ENCODE results near the gene EN1.

The EN1 gene

GRCh38 chr2:118830118-118830517, 17.3 kb downstream of the EN1 start:
- peaks cover 47% of the 10 kb centered on the region for H3K27me3 ChIP-seq (ENCODE audit: insufficient read depth, insufficient read length)
- no peak overlapping the region for H3K4me3 ChIP-seq (ENCODE audit: insufficient read length, low read depth)
- TF ChIP-seq SUZ12 (IDR thresholded peaks at IDR 0.05; ENCODE audit: extremely low read depth, insufficient read depth, insufficient read length) (no peak), YY1 (IDR thresholded peaks at IDR 0.05; ENCODE audit: insufficient read depth, insufficient read length) (no peak), ZNF274 (IDR thresholded peaks at IDR 0.05; ENCODE audit: low read depth, low read length) (no peak)
- DNase-seq (ENCODE audit: low read depth, low spot score) = no peak
- H3K9me3 ChIP-seq (ENCODE audit: insufficient read depth, low read length) = no peaks in the 10 kb centered on the region
- H3K4me1 ChIP-seq (ENCODE audit: insufficient read depth, insufficient read length) = no peaks in the 10 kb centered on the region
- no peaks in the 10 kb centered on the region for H3K36me3 ChIP-seq (ENCODE audit: insufficient read depth, insufficient read length, low read length)
- H3K9ac ChIP-seq (ENCODE audit: insufficient read length, low read depth) = no peak overlapping the region

GRCh38 chr2:118826093-118826492, 21.4 kb downstream of the EN1 start:
- peaks cover 4% of the 10 kb centered on the region for H3K4me1 ChIP-seq (ENCODE audit: insufficient read depth, insufficient read length)

GRCh38 chr2:118823633-118824032, 23.8 kb downstream of the EN1 start:
- H3K4me3 ChIP-seq (ENCODE audit: insufficient read length, low read depth) = no peak overlapping the region
- H3K36me3 ChIP-seq (ENCODE audit: insufficient read depth, insufficient read length, low read length) = no peaks in the 10 kb centered on the region
- no peak overlapping the region for H3K9ac ChIP-seq (ENCODE audit: insufficient read length, low read depth)
- H3K9me3 ChIP-seq (ENCODE audit: insufficient read depth, low read length) = no peaks in the 10 kb centered on the region
- H3K4me1 ChIP-seq (ENCODE audit: insufficient read depth, insufficient read length) = peaks cover 4% of the 10 kb centered on the region
- DNase-seq (ENCODE audit: low read depth, low spot score) = no peak
- TF ChIP-seq ZNF274 (IDR thresholded peaks at IDR 0.05; ENCODE audit: low read depth, low read length) = no peak
- TF ChIP-seq SUZ12 (IDR thresholded peaks at IDR 0.05; ENCODE audit: extremely low read depth, insufficient read depth, insufficient read length) = no peak
- no peak for TF ChIP-seq YY1 (IDR thresholded peaks at IDR 0.05; ENCODE audit: insufficient read depth, insufficient read length)
- H3K27me3 ChIP-seq (ENCODE audit: insufficient read depth, insufficient read length) = peaks cover 5% of the 10 kb centered on the region

More at GRCh38 chr2:118826093-118826492, 21.4 kb downstream of the EN1 start:
- no peak for DNase-seq (ENCODE audit: low read depth, low spot score)
- H3K9ac ChIP-seq (ENCODE audit: insufficient read length, low read depth) = no peak overlapping the region
- TF ChIP-seq SUZ12 (IDR thresholded peaks at IDR 0.05; ENCODE audit: extremely low read depth, insufficient read depth, insufficient read length) (no peak), ZNF274 (IDR thresholded peaks at IDR 0.05; ENCODE audit: low read depth, low read length) (no peak), YY1 (IDR thresholded peaks at IDR 0.05; ENCODE audit: insufficient read depth, insufficient read length) (no peak)
- H3K9me3 ChIP-seq (ENCODE audit: insufficient read depth, low read length) = no peaks in the 10 kb centered on the region
- peaks cover 7% of the 10 kb centered on the region for H3K27me3 ChIP-seq (ENCODE audit: insufficient read depth, insufficient read length)
- no peak overlapping the region for H3K4me3 ChIP-seq (ENCODE audit: insufficient read length, low read depth)
- H3K36me3 ChIP-seq (ENCODE audit: insufficient read depth, insufficient read length, low read length) = no peaks in the 10 kb centered on the region

- DNase-seq (ENCODE audit: low read depth, low spot score) = no peak
- Histone ChIP-seq H3K4me1 (ENCODE audit: insufficient read depth, insufficient read length) (peaks cover 4% of the 10 kb centered on the region), H3K36me3 (ENCODE audit: insufficient read depth, insufficient read length, low read length) (no peaks in the 10 kb centered on the region), H3K27me3 (ENCODE audit: insufficient read depth, insufficient read length) (peaks cover 10% of the 10 kb centered on the region), H3K4me3 (ENCODE audit: insufficient read length, low read depth) (no peak overlapping the region), H3K9me3 (ENCODE audit: insufficient read depth, low read length) (no peaks in the 10 kb centered on the region), H3K9ac (ENCODE audit: insufficient read length, low read depth) (no peak overlapping the region)
- no peak for TF ChIP-seq YY1 (IDR thresholded peaks at IDR 0.05; ENCODE audit: insufficient read depth, insufficient read length)
- no peak for TF ChIP-seq ZNF274 (IDR thresholded peaks at IDR 0.05; ENCODE audit: low read depth, low read length)
- no peak for TF ChIP-seq SUZ12 (IDR thresholded peaks at IDR 0.05; ENCODE audit: extremely low read depth, insufficient read depth, insufficient read length)
Measured at GRCh38 chr2:118822572-118822971, 24.9 kb downstream of the EN1 start.

GRCh38 chr2:118822015-118822414, 25.4 kb downstream of the EN1 start:
- H3K9ac ChIP-seq (ENCODE audit: insufficient read length, low read depth) = no peak overlapping the region
- peaks cover 4% of the 10 kb centered on the region for H3K4me1 ChIP-seq (ENCODE audit: insufficient read depth, insufficient read length)
- no peak for DNase-seq (ENCODE audit: low read depth, low spot score)
- H3K4me3 ChIP-seq (ENCODE audit: insufficient read length, low read depth) = no peak overlapping the region
- H3K36me3 ChIP-seq (ENCODE audit: insufficient read depth, insufficient read length, low read length) = no peaks in the 10 kb centered on the region
- no peak for TF ChIP-seq SUZ12 (IDR thresholded peaks at IDR 0.05; ENCODE audit: extremely low read depth, insufficient read depth, insufficient read length)
- no peak for TF ChIP-seq ZNF274 (IDR thresholded peaks at IDR 0.05; ENCODE audit: low read depth, low read length)
- TF ChIP-seq YY1 (IDR thresholded peaks at IDR 0.05; ENCODE audit: insufficient read depth, insufficient read length) = no peak
- no peaks in the 10 kb centered on the region for H3K9me3 ChIP-seq (ENCODE audit: insufficient read depth, low read length)
- peaks cover 12% of the 10 kb centered on the region for H3K27me3 ChIP-seq (ENCODE audit: insufficient read depth, insufficient read length)

GRCh38 chr2:118817469-118817868, 30.0 kb downstream of the EN1 start:
- no peak overlapping the region for H3K4me3 ChIP-seq (ENCODE audit: insufficient read length, low read depth)
- peaks cover 13% of the 10 kb centered on the region for H3K27me3 ChIP-seq (ENCODE audit: insufficient read depth, insufficient read length)
- no peak overlapping the region for H3K9ac ChIP-seq (ENCODE audit: insufficient read length, low read depth)
- H3K36me3 ChIP-seq (ENCODE audit: insufficient read depth, insufficient read length, low read length) = no peaks in the 10 kb centered on the region
- H3K9me3 ChIP-seq (ENCODE audit: insufficient read depth, low read length) = no peaks in the 10 kb centered on the region
- DNase-seq (ENCODE audit: low read depth, low spot score) = no peak
- peaks cover 25% of the 10 kb centered on the region for H3K4me1 ChIP-seq (ENCODE audit: insufficient read depth, insufficient read length)
- TF ChIP-seq SUZ12 (IDR thresholded peaks at IDR 0.05; ENCODE audit: extremely low read depth, insufficient read depth, insufficient read length) (no peak), YY1 (IDR thresholded peaks at IDR 0.05; ENCODE audit: insufficient read depth, insufficient read length) (no peak)

GRCh38 chr2:118816669-118817068, 30.8 kb downstream of the EN1 start:
- Histone ChIP-seq H3K9me3 (ENCODE audit: insufficient read depth, low read length) (no peaks in the 10 kb centered on the region), H3K27me3 (ENCODE audit: insufficient read depth, insufficient read length) (peaks cover 13% of the 10 kb centered on the region), H3K36me3 (ENCODE audit: insufficient read depth, insufficient read length, low read length) (no peaks in the 10 kb centered on the region), H3K9ac (ENCODE audit: insufficient read length, low read depth) (no peak overlapping the region), H3K4me3 (ENCODE audit: insufficient read length, low read depth) (no peak overlapping the region), H3K4me1 (ENCODE audit: insufficient read depth, insufficient read length) (peaks cover 21% of the 10 kb centered on the region)
- TF ChIP-seq ZNF274 (IDR thresholded peaks at IDR 0.05; ENCODE audit: low read depth, low read length) (no peak), SUZ12 (IDR thresholded peaks at IDR 0.05; ENCODE audit: extremely low read depth, insufficient read depth, insufficient read length) (no peak), YY1 (IDR thresholded peaks at IDR 0.05; ENCODE audit: insufficient read depth, insufficient read length) (no peak)
- DNase-seq (ENCODE audit: low read depth, low spot score) = no peak
